HT1080 (cell line): ENCODE data around the gene HAO2. TPM values are rescaled to one million over a fixed set of nuclear protein-coding genes. Genes with fewer than 3 reads are reported as not detected.
A peak's percentile ranks its signal among the peaks of the same experiment; 100 is the strongest.

Source experiments
- DNase-seq: peaks from one replicate; pipeline ENCODE4 v3.0.0-alpha.2; 2015; ENCODE audit warnings: low read depth
- small RNA-seq: library from RNA; depleted of rRNA; stranded (forward); fragments of <200 nt; gene quantifications from one replicate; pipeline ENCODE3, GENCODE V24; 2014
- total RNA-seq: library from RNA; depleted of rRNA; stranded (reverse); fragments of >200 nt; shearing (Covaris generic); gene quantifications from 2 replicates; pipeline ENCODE4 v1.2.3, GENCODE V29; 2014; rRNA removed

HAO2 gene
- total RNA-seq, 1 experiment from 2014 or later, result not detected

DNA sequence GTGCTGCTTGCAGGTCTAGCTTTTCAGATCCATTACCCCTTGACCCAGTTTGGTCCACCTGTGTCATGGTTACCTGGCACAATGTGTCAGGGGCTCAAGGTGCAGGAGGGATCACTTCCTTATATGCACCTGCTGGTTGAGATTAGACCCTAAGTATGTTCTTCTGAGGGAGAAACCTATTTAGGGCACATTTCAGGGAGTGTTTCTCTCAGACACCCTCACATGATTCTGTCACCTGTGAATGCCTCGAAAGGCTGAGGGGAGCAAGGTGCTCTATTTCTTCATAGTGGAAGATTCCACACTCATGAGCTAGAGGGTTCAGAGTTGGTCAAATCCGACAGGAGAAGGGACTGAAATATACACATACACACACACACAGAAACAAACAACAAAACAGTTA is 61.9 kb downstream of the HAO2 start:
- DNase-seq, result no peak

DNA sequence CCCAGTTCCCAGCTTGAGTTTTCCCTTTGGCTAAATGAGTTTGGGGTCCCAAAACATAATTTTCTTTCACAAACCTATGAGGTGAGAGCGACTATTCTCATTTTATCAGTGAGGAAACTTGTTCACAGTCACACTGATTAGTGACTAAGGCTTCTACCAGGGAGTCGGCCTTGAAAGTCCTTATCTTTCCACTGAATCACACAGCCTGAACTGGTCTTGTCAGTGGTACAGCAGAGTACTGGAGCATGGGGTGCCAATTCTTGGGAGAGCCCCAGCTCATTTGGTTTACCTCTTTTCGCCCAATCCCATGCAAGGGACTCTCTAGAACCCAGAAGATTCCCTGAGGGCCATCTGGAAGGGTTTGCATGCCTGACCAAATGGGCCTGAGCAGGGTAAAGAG is 63.3 kb downstream of the HAO2 start:
- DNase-seq, result no peak

DNA sequence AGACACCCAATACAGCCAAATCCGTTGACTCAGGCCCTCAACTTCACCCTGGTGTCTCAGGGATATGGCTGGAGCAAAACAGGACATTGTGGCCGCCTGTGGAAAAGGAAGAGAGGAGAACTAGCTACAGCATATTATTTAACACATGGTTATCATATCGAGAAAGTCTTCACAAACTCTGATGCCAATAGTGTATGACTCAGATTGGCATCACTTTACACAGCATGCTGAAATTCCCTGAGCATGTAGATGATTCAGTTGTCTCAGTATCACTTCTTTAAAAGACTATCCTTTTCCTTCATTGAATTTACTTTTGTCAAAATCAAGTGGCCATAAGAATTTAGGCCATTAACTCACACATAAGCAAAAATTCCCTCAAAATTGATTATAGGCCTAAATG is 66.5 kb downstream of the HAO2 start:
- DNase-seq, result peak; percentile 35

DNA sequence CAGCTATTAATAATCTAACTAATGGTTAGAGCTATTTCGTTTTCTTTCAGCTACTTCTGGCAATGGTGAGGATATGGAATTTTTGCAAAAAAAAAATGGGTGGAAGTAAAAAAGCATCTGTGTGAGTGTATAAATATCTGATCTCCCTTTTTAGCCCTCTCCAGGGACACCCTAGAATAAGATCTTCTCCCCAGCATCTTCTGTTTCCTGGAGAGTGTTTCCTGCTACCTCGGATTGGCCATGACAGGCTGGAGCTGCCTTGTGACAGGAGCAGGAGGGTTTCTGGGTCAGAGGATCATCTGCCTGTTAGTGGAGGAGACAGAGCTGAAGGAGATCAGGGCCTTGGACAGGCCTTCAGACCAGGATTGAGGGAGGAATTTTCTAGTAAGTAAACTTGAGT is 70.2 kb downstream of the HAO2 start:
- no peak for DNase-seq

DNA sequence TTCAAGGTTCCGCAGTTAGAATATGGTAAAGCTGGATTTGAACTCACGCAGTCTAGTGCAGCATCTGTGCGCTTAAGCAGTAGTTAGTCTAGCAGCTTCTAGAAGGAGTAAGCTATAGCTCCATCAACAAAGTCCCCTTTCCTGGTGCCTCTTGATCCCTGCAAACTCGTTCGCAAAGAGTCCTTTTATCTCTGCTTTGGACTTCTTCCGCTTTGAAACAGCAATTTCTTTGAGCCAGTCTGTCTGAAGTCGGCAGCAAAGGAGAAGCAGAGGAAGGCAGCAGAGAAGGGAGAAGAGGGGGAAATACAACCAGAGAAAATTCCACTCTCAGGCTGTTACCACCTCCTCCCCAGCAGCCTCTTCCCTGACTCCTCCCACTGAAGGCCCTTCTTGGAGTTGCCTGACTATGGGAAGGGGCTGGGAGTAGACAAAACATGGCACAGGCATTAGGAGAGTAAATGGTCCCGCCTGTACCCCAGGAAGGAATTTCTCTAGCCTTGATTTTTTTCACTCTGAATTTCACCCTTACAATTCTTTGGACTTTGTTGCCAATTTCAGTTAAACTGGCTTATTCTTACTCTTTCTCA is 72.2 kb downstream of the HAO2 start:
- no peak for DNase-seq

DNA sequence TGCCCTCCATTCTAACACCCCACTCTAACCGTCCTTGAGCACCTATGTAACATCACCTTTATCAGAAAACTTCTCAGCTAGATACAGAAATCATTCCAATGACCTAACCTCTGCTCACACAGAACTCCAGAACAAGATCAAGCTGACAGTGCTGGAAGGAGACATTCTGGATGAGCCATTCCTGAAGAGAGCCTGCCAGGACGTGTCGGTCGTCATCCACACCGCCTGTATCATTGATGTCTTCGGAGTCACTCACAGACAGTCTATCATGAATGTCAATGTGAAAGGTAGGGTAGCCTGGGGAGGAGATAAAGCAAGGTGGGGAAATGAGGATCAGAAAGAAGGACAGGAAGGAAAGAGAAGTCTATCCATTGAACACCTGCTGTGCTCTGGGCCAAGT is 74.2 kb downstream of the HAO2 start:
- no peak for DNase-seq

Small RNA genes within 50 kb of the gene (small RNA-seq; reads per million reads assigned to genes)
- not detected for gene RNU1-75P

Other genes starting within 250 kb of the HAO2 start
- gene WARS2, start 228.1 kb upstream of the HAO2 start, total RNA-seq, result 13.8 and 14.5 TPM in 2 replicates
- gene HSD3B2, start 46.4 kb downstream of the HAO2 start, total RNA-seq, result not detected in 2 replicates
- not detected in 2 replicates for gene HSD3B1, start 138.4 kb downstream of the HAO2 start, total RNA-seq